Measurements from ENCODE around the gene NEIL3. TPM values are rescaled to one million over a fixed set of nuclear protein-coding genes. Genes with fewer than 3 reads are reported as not detected.

Gene NEIL3
- total and polyA plus RNA-seq, 3 donors from 2014 or later: 2.0 to 2.7 (median 2.0) TPM

DNA sequence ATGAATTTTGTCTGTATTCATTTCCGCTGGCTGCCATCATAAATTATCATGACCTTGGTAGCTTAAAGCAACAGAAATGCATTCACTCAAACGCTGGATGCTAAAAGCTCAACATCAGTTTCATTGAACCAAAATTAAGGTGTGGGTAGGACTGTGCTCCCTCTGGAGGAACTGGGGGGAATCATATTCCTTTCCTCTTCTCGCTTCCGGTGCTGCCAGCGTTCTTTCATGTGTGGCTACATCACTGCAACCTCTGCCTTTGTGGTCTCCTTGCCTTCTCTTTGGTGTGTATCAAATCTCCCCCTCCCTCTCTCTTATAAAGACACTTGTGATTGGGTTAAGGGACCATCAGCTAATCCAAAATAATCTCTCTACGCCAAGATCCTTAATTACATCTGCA is 39.5 kb downstream of the NEIL3 start:
- intact Hi-C loops (cut with DNase I; ENCODE audit: low total_unique reads): no loop called here
- TF ChIP-seq CTCF (IDR thresholded peaks at IDR 0.05) (no peak), POLR2A (IDR thresholded peaks at IDR 0.05) (no peak)
- no peaks in the 10 kb centered on the region for H3K27me3 ChIP-seq
- no peaks in the 10 kb centered on the region for H3K4me1 ChIP-seq
- 66 to 76% methylated on average over 6 of the region's 6 CpGs for WGBS, 2 donors
- no peak overlapping the region for H3K4me3 ChIP-seq
- H3K36me3 ChIP-seq (ENCODE audit: low read depth, missing control alignments): no peaks in the 10 kb centered on the region
- no peak for DNase-seq
- H3K27ac ChIP-seq: no peak overlapping the region
- H3K9me3 ChIP-seq: no peaks in the 10 kb centered on the region

- Histone ChIP-seq H3K36me3 (ENCODE audit: low read depth, missing control alignments) (no peaks in the 10 kb centered on the region), H3K27ac (no peak overlapping the region), H3K9me3 (no peaks in the 10 kb centered on the region), H3K4me3 (no peak overlapping the region), H3K27me3 (no peaks in the 10 kb centered on the region), H3K4me1 (no peaks in the 10 kb centered on the region)
- no peak for DNase-seq
- WGBS, 2 donors: 87 to 89% methylated on average over 5 of the region's 5 CpGs
- intact Hi-C loops (cut with DNase I; ENCODE audit: low total_unique reads): no loop called here
- no peak for TF ChIP-seq CTCF (IDR thresholded peaks at IDR 0.05)
- no peak for TF ChIP-seq POLR2A (IDR thresholded peaks at IDR 0.05)
Observed at GRCh38 chr4:177351622-177352244, 42.1 kb downstream of the NEIL3 start.

GRCh38 chr4:177356206-177356605 is 46.5 kb downstream of the NEIL3 start:
- Histone ChIP-seq H3K27me3 (no peaks in the 10 kb centered on the region), H3K4me1 (no peaks in the 10 kb centered on the region), H3K9me3 (no peaks in the 10 kb centered on the region), H3K27ac (no peak overlapping the region), H3K4me3 (no peak overlapping the region), H3K36me3 (ENCODE audit: low read depth, missing control alignments) (no peaks in the 10 kb centered on the region)
- intact Hi-C loops (cut with DNase I; ENCODE audit: low total_unique reads): no loop called here
- no peak for DNase-seq
- TF ChIP-seq CTCF (IDR thresholded peaks at IDR 0.05): no peak
- TF ChIP-seq POLR2A (IDR thresholded peaks at IDR 0.05): no peak

- no peak for DNase-seq
- Histone ChIP-seq H3K27me3 (no peaks in the 10 kb centered on the region), H3K4me1 (no peaks in the 10 kb centered on the region), H3K9me3 (no peaks in the 10 kb centered on the region), H3K27ac (no peak overlapping the region), H3K36me3 (ENCODE audit: low read depth, missing control alignments) (no peaks in the 10 kb centered on the region), H3K4me3 (no peak overlapping the region)
- TF ChIP-seq POLR2A (IDR thresholded peaks at IDR 0.05) (no peak), CTCF (IDR thresholded peaks at IDR 0.05) (no peak)
- WGBS, 2 donors: 93% methylated on average over 7 of the region's 7 CpGs
- intact Hi-C loops (cut with DNase I; ENCODE audit: low total_unique reads): no loop called here
Observed at GRCh38 chr4:177356921-177357320, 47.2 kb downstream of the NEIL3 start.

DNA sequence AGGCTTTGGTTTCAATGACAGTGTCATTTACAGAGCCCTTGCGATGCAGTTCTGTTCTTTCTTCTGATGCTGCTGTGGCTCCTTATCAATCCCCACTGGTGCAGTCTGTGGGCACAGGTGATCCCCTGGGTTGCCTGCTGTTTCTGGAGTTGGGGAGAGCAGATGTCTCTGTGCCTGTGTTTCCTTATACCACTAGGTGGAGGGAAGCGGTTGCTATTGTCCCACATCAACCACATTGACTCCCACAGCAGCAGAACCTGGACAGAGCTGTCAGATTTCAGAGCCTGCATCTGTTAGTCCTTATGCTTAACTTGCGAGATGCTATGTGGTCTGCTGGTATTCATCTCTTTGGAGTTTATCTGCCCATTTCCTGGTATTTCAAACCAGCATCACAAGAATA is 57.7 kb downstream of the NEIL3 start:
- WGBS, 2 donors: 72 to 85% methylated on average over 3 of the region's 3 CpGs
- intact Hi-C loops (cut with DNase I; ENCODE audit: low total_unique reads): no loop called here
- no peak for DNase-seq

More for the DNA sequence above, 57.7 kb downstream of the NEIL3 start:
- TF ChIP-seq POLR2A (IDR thresholded peaks at IDR 0.05) (no peak), CTCF (IDR thresholded peaks at IDR 0.05) (no peak)
- Histone ChIP-seq H3K4me1 (no peaks in the 10 kb centered on the region), H3K27me3 (no peaks in the 10 kb centered on the region), H3K27ac (no peak overlapping the region), H3K9me3 (no peaks in the 10 kb centered on the region), H3K4me3 (no peak overlapping the region), H3K36me3 (ENCODE audit: low read depth, missing control alignments) (no peaks in the 10 kb centered on the region)

Measured in testis (tissue), 3 donors.